ENCODE results near the gene FOXO1.

FOXO1 gene

DNA sequence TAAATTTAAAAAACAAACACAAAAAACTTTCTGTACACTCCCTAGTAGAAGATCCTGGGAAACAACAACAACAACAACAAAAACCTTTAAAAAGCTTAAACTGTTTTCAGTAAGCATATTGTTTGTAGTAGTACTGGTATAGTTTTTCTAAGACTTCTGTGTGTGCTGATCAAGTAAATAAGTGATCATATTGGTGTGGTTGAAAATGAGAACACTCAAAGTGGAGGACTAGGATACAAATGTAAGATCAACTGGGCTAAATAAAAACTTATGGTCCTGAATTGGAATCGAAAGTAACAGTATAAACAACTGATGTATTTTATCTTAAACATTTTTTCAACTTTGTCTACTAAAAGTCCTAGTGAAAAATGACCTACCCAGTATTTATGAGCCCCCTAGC is 135.5 kb downstream of the FOXO1 start:
- Histone ChIP-seq H3K36me3 (ENCODE audit: control insufficient read depth, insufficient read depth, low read length) (no peaks in the 10 kb centered on the region), H3K27me3 (replicated peaks; ENCODE audit: control insufficient read depth, insufficient read depth, low read length) (no peaks in the 10 kb centered on the region), H3K4me3 (replicated peaks; ENCODE audit: low read depth, low read length) (no peak overlapping the region)
- no peak for TF ChIP-seq CTCF (IDR thresholded peaks at IDR 0.05; ENCODE audit: insufficient read depth, low read length, poor library complexity, severe bottlenecking)
- no peak for DNase-seq (ENCODE audit: extremely low read depth, insufficient read length)

DNA sequence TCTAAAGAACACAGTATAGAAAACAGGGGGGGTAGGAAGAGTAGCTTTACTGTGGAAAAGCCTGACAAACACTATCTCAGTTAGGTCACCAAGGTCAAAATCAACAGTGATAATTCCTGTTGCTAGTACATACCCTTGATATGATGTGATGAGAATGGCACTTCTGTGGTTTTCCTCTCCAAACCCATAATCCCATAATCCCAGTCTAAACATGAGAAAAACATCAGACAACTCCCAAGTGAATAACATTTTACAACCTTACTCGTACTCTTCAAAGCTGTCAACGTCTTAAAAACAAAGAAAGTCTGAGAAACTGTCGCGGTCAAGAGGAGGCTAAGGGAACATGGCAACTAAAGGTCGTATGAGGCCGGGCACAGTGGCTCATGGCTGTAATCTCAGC is 137.6 kb downstream of the FOXO1 start:
- Histone ChIP-seq H3K27me3 (replicated peaks; ENCODE audit: control insufficient read depth, insufficient read depth, low read length) (no peaks in the 10 kb centered on the region), H3K4me3 (replicated peaks; ENCODE audit: low read depth, low read length) (no peak overlapping the region), H3K36me3 (ENCODE audit: control insufficient read depth, insufficient read depth, low read length) (no peaks in the 10 kb centered on the region)
- no peak for TF ChIP-seq CTCF (IDR thresholded peaks at IDR 0.05; ENCODE audit: insufficient read depth, low read length, poor library complexity, severe bottlenecking)
- DNase-seq (ENCODE audit: extremely low read depth, insufficient read length): no peak

- no peaks in the 10 kb centered on the region for H3K36me3 ChIP-seq (ENCODE audit: control insufficient read depth, insufficient read depth, low read length)
- DNase-seq (ENCODE audit: extremely low read depth, insufficient read length): no peak
- no peak overlapping the region for H3K4me3 ChIP-seq (replicated peaks; ENCODE audit: low read depth, low read length)
- TF ChIP-seq CTCF (IDR thresholded peaks at IDR 0.05; ENCODE audit: insufficient read depth, low read length, poor library complexity, severe bottlenecking): no peak
- H3K27me3 ChIP-seq (replicated peaks; ENCODE audit: control insufficient read depth, insufficient read depth, low read length): no peaks in the 10 kb centered on the region
Observed at GRCh38 chr13:40527914-40528313, 138.5 kb downstream of the FOXO1 start.

DNA sequence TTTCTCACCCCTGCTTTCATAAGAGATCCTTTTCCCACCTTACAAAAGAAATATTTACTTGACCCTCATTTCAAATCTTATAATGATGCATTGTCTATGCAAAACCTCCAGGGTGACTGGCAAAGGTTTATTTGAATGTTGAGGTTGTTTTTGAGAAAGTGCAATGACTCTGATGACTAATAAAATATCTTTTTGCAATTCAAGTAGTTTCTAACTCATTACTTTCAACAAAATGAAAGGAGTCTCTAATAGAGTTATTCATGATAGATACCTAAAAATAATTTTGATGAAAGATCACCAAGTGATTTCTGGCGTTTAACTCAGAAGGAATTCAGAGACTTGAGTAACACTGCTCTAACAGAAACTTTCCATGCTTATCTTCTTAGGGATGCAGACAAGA is 144.2 kb downstream of the FOXO1 start:
- no peak for TF ChIP-seq CTCF (IDR thresholded peaks at IDR 0.05; ENCODE audit: insufficient read depth, low read length, poor library complexity, severe bottlenecking)
- no peaks in the 10 kb centered on the region for H3K36me3 ChIP-seq (ENCODE audit: control insufficient read depth, insufficient read depth, low read length)
- no peak overlapping the region for H3K4me3 ChIP-seq (replicated peaks; ENCODE audit: low read depth, low read length)
- no peaks in the 10 kb centered on the region for H3K27me3 ChIP-seq (replicated peaks; ENCODE audit: control insufficient read depth, insufficient read depth, low read length)
- DNase-seq (ENCODE audit: extremely low read depth, insufficient read length): no peak

GRCh38 chr13:40520916-40521315 is 145.5 kb downstream of the FOXO1 start:
- H3K27me3 ChIP-seq (replicated peaks; ENCODE audit: control insufficient read depth, insufficient read depth, low read length): no peaks in the 10 kb centered on the region
- no peaks in the 10 kb centered on the region for H3K36me3 ChIP-seq (ENCODE audit: control insufficient read depth, insufficient read depth, low read length)
- TF ChIP-seq CTCF (IDR thresholded peaks at IDR 0.05; ENCODE audit: insufficient read depth, low read length, poor library complexity, severe bottlenecking): no peak
- DNase-seq (ENCODE audit: extremely low read depth, insufficient read length): no peak
- H3K4me3 ChIP-seq (replicated peaks; ENCODE audit: low read depth, low read length): no peak overlapping the region

DNA sequence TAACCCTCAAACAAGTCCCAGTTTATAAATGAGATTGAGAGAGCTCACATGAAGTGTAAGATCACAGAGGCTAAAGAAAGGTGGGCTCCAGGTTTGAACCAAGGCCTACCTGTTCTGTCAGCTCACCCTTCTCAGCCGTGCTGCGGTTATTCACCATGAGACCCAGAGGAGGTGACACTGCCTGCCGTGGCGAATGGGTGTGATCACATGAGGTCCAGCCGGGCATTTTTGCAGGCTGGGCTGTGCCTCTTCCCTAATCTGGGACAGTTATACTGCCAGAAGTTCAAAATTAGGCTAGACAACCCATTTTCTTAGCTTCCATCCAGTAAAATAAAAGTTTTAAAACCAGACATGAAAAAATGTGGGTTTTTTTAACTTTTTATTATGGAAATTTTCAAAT is 146.8 kb downstream of the FOXO1 start:
- Histone ChIP-seq H3K36me3 (ENCODE audit: control insufficient read depth, insufficient read depth, low read length) (no peaks in the 10 kb centered on the region), H3K27me3 (replicated peaks; ENCODE audit: control insufficient read depth, insufficient read depth, low read length) (no peaks in the 10 kb centered on the region), H3K4me3 (replicated peaks; ENCODE audit: low read depth, low read length) (no peak overlapping the region)
- TF ChIP-seq CTCF (IDR thresholded peaks at IDR 0.05; ENCODE audit: insufficient read depth, low read length, poor library complexity, severe bottlenecking): no peak
- no peak for DNase-seq (ENCODE audit: extremely low read depth, insufficient read length)
